Large intestine (tissue), 3 donors: ENCODE data around the gene RCC2. TPM values are rescaled to one million over a fixed set of nuclear protein-coding genes. Genes with fewer than 3 reads are reported as not detected.
A peak's percentile ranks its signal among the peaks of the same experiment; 100 is the strongest.

Experiments
- DNase-seq, 2 donors: peaks; one replicate each; pipeline versions ENCODE4 v3.0.0 to v3.0.0-alpha.2; 2013
- H3K27ac ChIP-seq: one replicate; pipeline ENCODE4 v1.5.1; 2013; ENCODE audit warnings: low read length
- H3K27me3 ChIP-seq: 2 replicates; pipeline ENCODE4 v1.6.1; 2013; ENCODE audit warnings: low read length; ENCODE audit not compliant: control insufficient read depth, insufficient read depth
- H3K36me3 ChIP-seq: 2 replicates; pipeline ENCODE4 v1.6.1; 2013; ENCODE audit warnings: low read length; ENCODE audit not compliant: control insufficient read depth, insufficient read depth
- H3K4me1 ChIP-seq: one replicate; pipeline ENCODE4 v1.6.1; 2013; ENCODE audit warnings: low read length; ENCODE audit not compliant: control insufficient read depth, insufficient read depth
- H3K4me3 ChIP-seq: one replicate; pipeline ENCODE4 v1.5.1; 2013; ENCODE audit warnings: low read length
- H3K9me3 ChIP-seq: one replicate; pipeline ENCODE4 v1.6.1; 2013; ENCODE audit warnings: mild to moderate bottlenecking, low read depth, low read length, moderate library complexity; ENCODE audit not compliant: control insufficient read depth
- WGBS: methylation state at CpG from one replicate; pipeline ENCODE4 v1.1.5; 2013; ENCODE audit warnings: low lambda C conversion rate; ENCODE audit not compliant: insufficient coverage; 5-methylcytosine and 5-hydroxymethylcytosine counted together
- polyA plus RNA-seq: library from polyadenylated mRNA; unstranded; fragments of 120-200 nt; gene quantifications from one replicate; pipeline ENCODE4 v1.2.1, GENCODE V29; 2013

Gene RCC2
- polyA plus RNA-seq, 1 donor: 51.0 TPM

GRCh38 chr1:17451731-17452130 lies 12.3 kb upstream of the RCC2 start:
- Histone ChIP-seq H3K4me3 (no peak overlapping the region), H3K27me3 (peaks cover 2% of the 10 kb centered on the region), H3K9me3 (no peaks in the 10 kb centered on the region), H3K4me1 (no peaks in the 10 kb centered on the region), H3K36me3 (no peaks in the 10 kb centered on the region), H3K27ac (no peak overlapping the region)
- 73% methylated on average over 3 of the region's 7 CpGs for WGBS
- DNase-seq: no peak

DNA sequence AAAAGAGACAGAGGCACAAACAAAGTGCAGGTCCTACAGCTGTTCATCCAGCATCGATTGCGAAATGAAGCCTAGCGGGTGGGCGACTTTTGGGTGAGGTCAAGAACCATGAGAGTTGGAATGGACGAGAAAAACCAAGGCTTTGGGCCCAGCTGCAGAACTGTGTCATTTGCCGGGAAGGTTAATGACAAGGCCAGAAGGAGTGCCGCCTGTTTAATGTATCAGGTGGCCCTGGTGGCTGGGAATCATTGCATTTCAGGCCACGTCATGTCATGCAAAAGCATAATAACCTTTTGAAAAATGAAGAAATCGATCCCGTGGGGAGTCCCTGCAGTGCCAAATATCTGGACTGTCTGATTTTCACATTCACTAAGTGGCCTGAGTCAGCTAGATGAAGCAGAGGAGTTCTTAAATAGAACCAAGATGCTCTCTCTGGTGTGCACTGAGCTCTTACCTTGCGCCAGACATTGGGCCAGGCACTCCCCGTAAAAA lies 8.1 kb upstream of the RCC2 start:
- Histone ChIP-seq H3K9me3 (no peaks in the 10 kb centered on the region), H3K27me3 (peaks cover 2% of the 10 kb centered on the region), H3K27ac (no peak overlapping the region), H3K4me3 (no peak overlapping the region), H3K4me1 (no peaks in the 10 kb centered on the region), H3K36me3 (no peaks in the 10 kb centered on the region)
- DNase-seq: no peak
- 100% methylated on average over 2 of the region's 12 CpGs for WGBS

GRCh38 chr1:17442841-17443240 lies 3.4 kb upstream of the RCC2 start:
- no peak for DNase-seq
- Histone ChIP-seq H3K4me1 (no peaks in the 10 kb centered on the region), H3K9me3 (no peaks in the 10 kb centered on the region), H3K36me3 (no peaks in the 10 kb centered on the region), H3K27me3 (peaks cover 23% of the 10 kb centered on the region), H3K27ac (no peak overlapping the region), H3K4me3 (no peak overlapping the region)
- WGBS: no CpG with 5 or more reads among the region's 6 CpGs

- no CpG with 5 or more reads among the region's 4 CpGs for WGBS
- Histone ChIP-seq H3K9me3 (no peaks in the 10 kb centered on the region), H3K36me3 (no peaks in the 10 kb centered on the region), H3K4me3 (no peak overlapping the region), H3K27ac (no peak overlapping the region), H3K27me3 (peaks cover 23% of the 10 kb centered on the region), H3K4me1 (no peaks in the 10 kb centered on the region)
- no peak for DNase-seq
Measured at GRCh38 chr1:17441993-17442357, 2.5 kb upstream of the RCC2 start.

DNA sequence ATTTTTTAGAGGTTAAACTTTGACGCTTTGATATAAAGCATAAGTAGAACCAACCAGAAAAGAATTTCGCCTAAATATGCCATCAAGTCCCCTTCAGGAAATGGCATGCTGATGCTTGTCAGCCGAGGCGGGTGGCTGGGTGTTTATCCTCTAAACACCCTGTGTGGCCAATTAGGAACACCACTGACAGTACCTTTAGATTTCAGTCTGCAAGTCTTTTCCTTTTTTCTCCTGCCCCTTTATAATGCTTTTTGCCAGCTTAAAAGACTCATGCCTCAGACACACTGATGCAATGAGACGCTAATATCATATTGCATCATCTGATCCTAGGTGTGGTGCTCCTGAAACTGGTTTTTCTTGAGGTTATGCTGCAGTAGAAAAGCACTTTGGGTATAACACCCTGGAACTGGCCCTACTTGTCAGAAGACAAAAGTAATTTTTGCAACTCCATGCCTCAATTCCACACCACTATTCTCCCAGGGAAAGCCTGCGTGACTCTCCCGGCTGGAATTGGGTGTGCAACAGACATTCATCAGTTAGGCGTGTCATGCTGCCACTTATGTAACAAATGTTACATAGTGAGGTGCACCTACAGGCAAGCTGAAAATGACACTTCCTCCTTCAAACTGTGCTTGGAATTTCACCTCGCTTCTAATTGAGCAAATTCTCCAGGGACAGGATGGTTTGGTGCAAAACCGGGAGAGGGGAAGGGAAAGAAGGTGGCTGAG lies 2.0 kb upstream of the RCC2 start:
- H3K4me3 ChIP-seq: no peak overlapping the region
- no CpG with 5 or more reads among the region's 10 CpGs for WGBS
- H3K27ac ChIP-seq: no peak overlapping the region
- H3K27me3 ChIP-seq: peaks cover 23% of the 10 kb centered on the region
- H3K9me3 ChIP-seq: no peaks in the 10 kb centered on the region
- peak; percentile 12 to 37 for DNase-seq
- H3K36me3 ChIP-seq: peaks cover under 1% of the 10 kb centered on the region
- H3K4me1 ChIP-seq: no peaks in the 10 kb centered on the region

- no peaks in the 10 kb centered on the region for H3K4me1 ChIP-seq
- no peak for DNase-seq
- H3K9me3 ChIP-seq: no peaks in the 10 kb centered on the region
- H3K36me3 ChIP-seq: peaks cover 2% of the 10 kb centered on the region
- no peak overlapping the region for H3K4me3 ChIP-seq
- 61% methylated on average over 2 of the region's 6 CpGs for WGBS
- H3K27me3 ChIP-seq: peaks cover 23% of the 10 kb centered on the region
- no peak overlapping the region for H3K27ac ChIP-seq
Measured at GRCh38 chr1:17440827-17441168, 1.3 kb upstream of the RCC2 start.

DNA sequence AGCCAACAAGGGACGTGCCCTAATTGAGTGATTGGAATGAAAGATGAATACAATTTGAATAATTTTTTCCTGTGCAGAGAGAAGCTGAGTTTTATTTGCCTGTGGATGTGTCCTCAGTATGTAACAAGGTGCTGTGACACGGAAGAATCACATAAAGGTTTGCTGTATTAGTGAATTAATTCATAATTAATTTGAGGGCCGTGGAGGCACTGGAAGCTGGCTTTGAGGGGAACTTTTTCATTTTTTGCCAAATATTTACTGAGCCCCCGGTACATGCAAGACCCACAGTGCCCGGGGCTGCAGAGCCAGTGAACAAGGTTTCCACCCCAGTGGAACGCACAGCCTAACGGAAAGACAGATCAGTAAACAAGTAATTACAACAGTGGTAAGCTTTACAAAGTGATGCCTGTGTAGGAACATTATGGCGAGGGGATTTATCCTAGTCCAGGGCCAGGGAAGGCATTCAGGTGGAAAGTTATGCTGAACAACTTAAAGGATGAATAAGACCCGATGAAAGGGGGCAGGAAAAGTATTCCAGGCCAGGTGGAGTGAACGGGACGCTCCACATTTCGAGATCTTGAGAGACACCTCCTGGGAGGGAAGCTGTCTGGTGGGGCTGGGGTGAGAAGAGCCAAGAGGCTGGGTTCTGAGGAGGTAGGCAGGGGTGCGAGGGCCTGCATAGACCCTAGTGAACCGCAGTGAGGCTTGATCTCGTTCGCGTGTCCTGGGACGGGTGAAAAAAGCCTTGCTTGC lies 773 bp upstream of the RCC2 start:
- Histone ChIP-seq H3K36me3 (peaks cover 4% of the 10 kb centered on the region), H3K4me3 (peak overlapping the region; percentile 37), H3K9me3 (no peaks in the 10 kb centered on the region), H3K4me1 (no peaks in the 10 kb centered on the region), H3K27ac (no peak overlapping the region), H3K27me3 (peaks cover 23% of the 10 kb centered on the region)
- WGBS: no CpG with 5 or more reads among the region's 18 CpGs
- no peak for DNase-seq

- H3K36me3 ChIP-seq: peaks cover 10% of the 10 kb centered on the region
- 0% methylated on average over 3 of the region's 78 CpGs for WGBS
- peak; percentile 33 to 70 for DNase-seq
- H3K27me3 ChIP-seq: peaks cover 23% of the 10 kb centered on the region
- H3K4me3 ChIP-seq: peak overlapping the region; percentile 80
- no peaks in the 10 kb centered on the region for H3K4me1 ChIP-seq
- peak overlapping the region; percentile 73 for H3K27ac ChIP-seq
- no peaks in the 10 kb centered on the region for H3K9me3 ChIP-seq
Measured at GRCh38 chr1:17438318-17439249, 893 bp downstream of the RCC2 start.

DNA sequence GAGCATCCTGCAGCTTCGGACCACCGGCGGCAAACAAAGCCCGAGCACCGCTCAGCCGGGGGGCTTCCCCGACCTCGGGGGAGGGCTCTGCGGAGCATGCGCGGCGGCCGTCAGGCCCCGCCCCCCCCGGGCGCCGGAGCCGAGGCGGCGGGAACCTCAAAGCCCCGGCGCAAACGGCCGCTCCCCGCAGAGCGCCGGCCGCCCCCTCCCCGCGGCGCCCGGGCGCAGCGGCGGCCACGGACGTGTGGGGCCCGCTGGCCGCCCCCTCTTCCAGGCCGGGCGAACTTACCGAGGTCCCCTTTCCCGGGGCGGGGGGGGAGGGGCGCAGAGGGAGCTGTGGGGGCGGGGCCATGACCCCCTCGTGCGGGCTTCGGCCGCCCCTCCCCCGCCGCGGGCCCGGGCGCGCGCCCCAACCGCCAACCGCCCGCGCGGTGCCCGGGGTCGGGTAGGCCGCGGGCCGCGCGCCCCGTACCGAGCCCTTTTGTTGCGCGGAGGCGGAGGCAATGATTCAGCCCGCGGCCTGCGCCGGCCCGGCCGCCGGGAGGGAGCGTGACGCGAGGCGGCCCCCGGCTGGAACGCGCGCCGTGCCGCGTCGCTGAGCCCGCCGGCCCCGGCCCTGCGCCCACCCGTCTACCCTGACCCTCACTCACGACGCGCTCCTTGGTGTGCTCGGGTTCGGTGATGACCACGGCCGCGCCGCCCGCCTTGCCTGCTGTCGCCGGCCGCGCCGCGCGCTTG lies 1.7 kb downstream of the RCC2 start:
- peaks cover 23% of the 10 kb centered on the region for H3K27me3 ChIP-seq
- no peaks in the 10 kb centered on the region for H3K9me3 ChIP-seq
- H3K4me3 ChIP-seq: peak overlapping the region; percentile 56
- H3K27ac ChIP-seq: no peak overlapping the region
- H3K4me1 ChIP-seq: no peaks in the 10 kb centered on the region
- peaks cover 17% of the 10 kb centered on the region for H3K36me3 ChIP-seq
- WGBS: no CpG with 5 or more reads among the region's 115 CpGs
- peak; percentile 19 to 61 for DNase-seq

DNA sequence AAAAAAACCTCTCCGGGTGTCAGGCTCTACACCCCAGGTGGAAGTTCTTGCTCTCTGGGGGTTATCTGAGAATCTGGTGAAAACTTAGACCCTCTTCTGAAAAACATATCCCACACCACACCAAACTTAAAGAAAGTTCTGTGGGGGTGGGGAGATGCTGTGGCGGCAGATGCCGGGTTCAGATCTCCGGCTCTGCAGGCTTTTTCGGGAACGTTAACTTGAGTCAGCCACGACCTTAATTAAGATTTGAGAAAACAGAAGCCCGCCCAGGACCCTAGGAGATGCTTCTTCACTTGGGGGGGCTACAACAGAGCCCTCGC lies 2.3 kb downstream of the RCC2 start:
- Histone ChIP-seq H3K4me3 (peak overlapping the region; percentile 56), H3K36me3 (peaks cover 21% of the 10 kb centered on the region), H3K27ac (no peak overlapping the region), H3K9me3 (no peaks in the 10 kb centered on the region), H3K4me1 (no peaks in the 10 kb centered on the region), H3K27me3 (peaks cover 20% of the 10 kb centered on the region)
- no peak for DNase-seq
- no CpG with 5 or more reads among the region's 9 CpGs for WGBS
